ENCODE results near the gene LRP6. TPM values are rescaled to one million over a fixed set of nuclear protein-coding genes. Genes with fewer than 3 reads are reported as not detected.
A peak's percentile ranks its signal among the peaks of the same experiment; 100 is the strongest.

LRP6 gene
- total and polyA plus RNA-seq, 2 of the 8 experiments (the other 6 are each of a cell fraction or from before 2014, with no cell fraction given): 53.6 to 73.2 TPM

DNA sequence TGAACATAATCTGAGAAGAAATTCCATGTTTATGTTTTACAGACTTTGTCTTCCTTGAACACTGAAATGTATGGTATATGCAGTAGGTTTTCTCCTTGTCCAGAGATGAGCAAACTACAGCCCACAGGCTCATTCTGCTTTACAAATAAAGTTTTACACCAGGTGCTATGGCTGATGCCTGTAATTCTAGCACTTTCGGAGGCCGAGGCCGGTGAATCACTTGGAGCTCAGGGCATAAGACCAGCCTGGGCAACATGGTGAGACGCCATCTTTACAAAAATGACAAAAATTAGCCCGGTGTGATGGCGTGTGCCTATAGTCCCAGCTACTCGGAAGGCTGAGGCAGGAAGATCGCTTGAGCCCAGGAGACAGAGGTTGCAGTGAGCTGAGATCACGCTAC lies 64.7 kb downstream of the LRP6 start:
- peaks cover 0 to 5% of the 10 kb centered on the region in 2 experiments for H4K20me1 ChIP-seq (replicated peaks in 1 of 2; ENCODE audit: control insufficient read depth in 1 of 2, insufficient read depth in 2 of 2, low read length in 2 of 2)
- CTCF ChIA-PET (ENCODE audit: partially characterized antibody): interaction anchor here (1.0 to 1.6 kb wide), 5 partner anchors 10 to 64 kb away, joined by 3 to 4 read pairs (median 3); no protein-coding TSS in a partner anchor
- no peak overlapping the region for H2BK15ac ChIP-seq (ENCODE audit: low read length)
- no peak overlapping the region for H3K4me2 ChIP-seq (ENCODE audit: insufficient read depth in 1 of 2, low read depth in 2 of 2, low read length in 2 of 2)
- H3K79me2 ChIP-seq (ENCODE audit: control insufficient read depth in 1 of 2, insufficient read depth in 2 of 2, low read length in 2 of 2): peaks cover 3 to 54% of the 10 kb centered on the region in 2 experiments; a peak in 3 of 4 replicates
- H2BK5ac ChIP-seq (ENCODE audit: low read depth, low read length): no peak overlapping the region; the same call in 1 of the 2 replicates
- H3K4ac ChIP-seq (replicated peaks; ENCODE audit: insufficient read length, low read depth, low read length): no peak overlapping the region
- H3K9ac ChIP-seq (replicated peaks in 1 of 4; ENCODE audit: extremely low read depth in 1 of 4, low read depth in 3 of 4, low read length in 3 of 4): no peak overlapping the region
- no peak overlapping the region for H2AK5ac ChIP-seq (ENCODE audit: low read depth, low read length)
- H3K4me3 ChIP-seq (ENCODE audit: extremely low read depth in 1 of 4, insufficient read depth in 2 of 4, low read depth in 3 of 4, low read length in 4 of 4): no peak overlapping the region
- H3K27me3 ChIP-seq (replicated peaks in 1 of 4; ENCODE audit: control insufficient read depth in 3 of 4, extremely low read depth in 1 of 4, insufficient read depth in 3 of 4, low read length in 3 of 4): no peaks in the 10 kb centered on the region
- no peak overlapping the region for H2BK120ac ChIP-seq (replicated peaks; ENCODE audit: low read depth, low read length)
- no peak overlapping the region for H4K5ac ChIP-seq (ENCODE audit: insufficient read length, low read depth, low read length)
- H4K91ac ChIP-seq (replicated peaks; ENCODE audit: insufficient read length, low read length): no peak overlapping the region
- WGBS, 2 experiments (ENCODE audit: extremely low coverage in 1 of 2, insufficient coverage in 1 of 2, insufficient read length in 1 of 2, insufficient replicate concordance in 2 of 2, low coverage in 1 of 2, low lambda C conversion rate in 2 of 2, missing lambda C conversion rate in 1 of 2): 92% methylated on average over 9 of the region's 9 CpGs; no CpG with 5 or more reads in 1 of the 2 experiments
- TF ChIP-seq TEAD4 (IDR thresholded peaks at IDR 0.05; ENCODE audit: low read depth, low read length) (no peak), TAF7 (optimal IDR thresholded peaks at IDR 0.05; ENCODE audit: borderline replicate concordance, low read depth, low read length) (no peak), FOSL1 (IDR thresholded peaks at IDR 0.05; ENCODE audit: insufficient read depth, low read depth, low read length) (no peak), TCF12 (IDR thresholded peaks at IDR 0.05; ENCODE audit: low read depth, low read length) (no peak), TAF1 (IDR thresholded peaks at IDR 0.05; ENCODE audit: low read depth, low read length) (no peak)
- H3K27ac ChIP-seq (ENCODE audit: low read depth, low read length): no peak overlapping the region
- H3K56ac ChIP-seq (replicated peaks; ENCODE audit: insufficient read length, low read depth, low read length): no peak overlapping the region
- no peaks in the 10 kb centered on the region for H3K4me1 ChIP-seq (replicated peaks in 1 of 4; ENCODE audit: control insufficient read depth in 3 of 4, insufficient read depth in 4 of 4, low read length in 3 of 4)
- H3K9me3 ChIP-seq (ENCODE audit: insufficient read depth in 2 of 2, low read depth in 1 of 2, low read length in 1 of 2): no peaks in the 10 kb centered on the region
- FAIRE-seq (no peak), DNase-seq (ENCODE audit: low read depth in 1 of 2, low spot score in 2 of 2) (no peak)
- H2BK12ac ChIP-seq (ENCODE audit: low read depth, low read length): no peak overlapping the region
- no peak overlapping the region; the same call in 1 of the 2 replicates for H2BK20ac ChIP-seq (ENCODE audit: low read length)
- no peaks in the 10 kb centered on the region for H3K23me2 ChIP-seq (ENCODE audit: low read depth, low read length)
- H3K36me3 ChIP-seq (ENCODE audit: control insufficient read depth in 2 of 4, insufficient read depth in 4 of 4, low read length in 3 of 4): peaks cover 0 to 32% (median 16%) of the 10 kb centered on the region in 4 experiments; a peak in 3 of 8 replicates
- POLR2A ChIA-PET (ENCODE audit: partially characterized antibody): interaction anchor here (1.2 kb wide), 1 partner anchor 10 kb away, joined by 3 read pairs; no protein-coding TSS in a partner anchor
- H3K18ac ChIP-seq (ENCODE audit: extremely low read depth, low read length): no peak overlapping the region
- H3K79me1 ChIP-seq (ENCODE audit: low read depth, low read length): peaks cover 5% of the 10 kb centered on the region
- no peak overlapping the region for H3K23ac ChIP-seq (ENCODE audit: insufficient read length)
- no peak overlapping the region for H3K14ac ChIP-seq (ENCODE audit: insufficient read length)
- 0 out of 2 replicates have a peak overlapping the region, but pooled peaks have one; percentile 51 for H4K8ac ChIP-seq (ENCODE audit: extremely low read depth, insufficient read depth, low read length)
- no peak overlapping the region for H2AFZ ChIP-seq (ENCODE audit: low read length)

Measured in H1 (cell line).